OCI-LY3 (cell line): ENCODE data around the gene DBNDD1.

ENCODE experiments used
- EZH2phosphoT487 ChIP-seq: fragments of 200-600 bp; shearing (Covaris generic); IDR thresholded peaks from 2 replicates; pipeline ENCODE4 v1.6.1; 2018; ENCODE audit warnings: antibody characterized with exemption, mixed run types, low read depth
- TF ChIP-seq, protein P1 (sequence below): fragments of 200-600, 300-600 bp; sonication (generic); IDR thresholded peaks from 2 replicates; pipeline ENCODE4 v1.5.1; 2014; ENCODE audit warnings: antibody characterized with exemption, low read length, low read depth

DNA sequence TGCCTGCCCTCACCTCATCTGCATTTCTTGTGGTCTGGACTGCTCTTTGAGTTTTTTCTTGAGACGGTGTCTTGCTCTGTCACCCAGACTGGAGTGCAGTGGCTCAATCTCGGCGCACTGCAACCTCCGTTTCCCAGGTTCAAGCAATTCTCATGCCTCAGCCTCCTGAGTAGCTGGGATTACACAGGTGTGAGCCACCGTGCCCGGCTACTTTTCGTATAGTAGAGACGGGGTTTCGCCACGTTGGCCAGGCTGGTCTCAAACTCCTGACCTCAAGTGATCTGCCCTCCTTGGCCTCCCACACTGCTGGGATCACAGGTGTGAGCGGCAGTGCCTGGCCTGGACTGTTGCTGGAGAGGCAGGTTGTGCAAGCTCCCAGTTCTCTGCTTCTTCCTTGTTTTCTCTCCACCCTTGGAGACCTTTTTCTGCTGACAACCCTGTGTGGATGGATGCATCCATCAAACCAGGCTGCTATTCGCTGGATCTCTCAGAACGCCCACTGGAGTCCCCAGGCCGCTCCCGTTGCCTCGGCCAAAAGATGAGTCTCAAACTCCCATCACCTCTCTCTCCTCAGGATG is 22.7 kb upstream of the DBNDD1 start:
- TF ChIP-seq, protein P1, sequence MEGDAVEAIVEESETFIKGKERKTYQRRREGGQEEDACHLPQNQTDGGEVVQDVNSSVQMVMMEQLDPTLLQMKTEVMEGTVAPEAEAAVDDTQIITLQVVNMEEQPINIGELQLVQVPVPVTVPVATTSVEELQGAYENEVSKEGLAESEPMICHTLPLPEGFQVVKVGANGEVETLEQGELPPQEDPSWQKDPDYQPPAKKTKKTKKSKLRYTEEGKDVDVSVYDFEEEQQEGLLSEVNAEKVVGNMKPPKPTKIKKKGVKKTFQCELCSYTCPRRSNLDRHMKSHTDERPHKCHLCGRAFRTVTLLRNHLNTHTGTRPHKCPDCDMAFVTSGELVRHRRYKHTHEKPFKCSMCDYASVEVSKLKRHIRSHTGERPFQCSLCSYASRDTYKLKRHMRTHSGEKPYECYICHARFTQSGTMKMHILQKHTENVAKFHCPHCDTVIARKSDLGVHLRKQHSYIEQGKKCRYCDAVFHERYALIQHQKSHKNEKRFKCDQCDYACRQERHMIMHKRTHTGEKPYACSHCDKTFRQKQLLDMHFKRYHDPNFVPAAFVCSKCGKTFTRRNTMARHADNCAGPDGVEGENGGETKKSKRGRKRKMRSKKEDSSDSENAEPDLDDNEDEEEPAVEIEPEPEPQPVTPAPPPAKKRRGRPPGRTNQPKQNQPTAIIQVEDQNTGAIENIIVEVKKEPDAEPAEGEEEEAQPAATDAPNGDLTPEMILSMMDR, result no peak
- TF ChIP-seq EZH2phosphoT487, result no peak
